Endothelial cell (in vitro differentiated cells): ENCODE data around the gene KCNIP4. TPM values are rescaled to one million over a fixed set of nuclear protein-coding genes. Genes with fewer than 3 reads are reported as not detected.

Experiments
- DNase-seq: peaks from one replicate; pipeline ENCODE4 v3.0.0; 2021; ENCODE audit warnings: low spot score
- H3K27ac Mint-ChIP-seq: one replicate; pipeline ENCODE4 v1.8.0; 2021; ENCODE audit warnings: mixed read lengths, inconsistent platforms; ENCODE audit not compliant: unreplicated experiment
- H3K27me3 Mint-ChIP-seq: one replicate; pipeline ENCODE4 v1.8.0; 2021; ENCODE audit warnings: mild to moderate bottlenecking, moderate library complexity, mixed read lengths, inconsistent platforms; ENCODE audit not compliant: unreplicated experiment
- H3K36me3 Mint-ChIP-seq: one replicate; pipeline ENCODE4 v1.8.0; 2021; ENCODE audit warnings: mild to moderate bottlenecking, low read depth, mixed read lengths, inconsistent platforms; ENCODE audit not compliant: unreplicated experiment
- H3K4me1 Mint-ChIP-seq: one replicate; pipeline ENCODE4 v1.8.0; 2021; ENCODE audit warnings: mild to moderate bottlenecking, mixed read lengths, inconsistent platforms; ENCODE audit not compliant: unreplicated experiment
- H3K4me3 Mint-ChIP-seq: one replicate; pipeline ENCODE4 v1.8.0; 2021; ENCODE audit warnings: mild to moderate bottlenecking, mixed read lengths, inconsistent platforms; ENCODE audit not compliant: unreplicated experiment
- H3K9me3 Mint-ChIP-seq: one replicate; pipeline ENCODE4 v1.8.0; 2021; ENCODE audit warnings: mixed read lengths, inconsistent platforms; ENCODE audit not compliant: unreplicated experiment
- CTCF ChIP-seq: fragments of 200-600 bp; sonication (generic); IDR thresholded peaks from one replicate; pipeline ENCODE4 v1.5.0; 2021; ENCODE audit warnings: antibody characterized with exemption; ENCODE audit not compliant: unreplicated experiment
- total RNA-seq: library from RNA; stranded (reverse); fragmentation: NEBNext Ultra II Directional; extraction: Animal tissue kit (Norgen Biotek cat#: 25700); gene quantifications from one replicate; pipeline ENCODE4 v1.2.1, GENCODE V29; 2021; ENCODE audit not compliant: unreplicated experiment

Gene KCNIP4
- total RNA-seq, 1 donor from 2014 or later: 0.31 TPM

- DNase-seq: no peak
- Mint-ChIP-seq H3K36me3 (no peaks in the 10 kb centered on the region), H3K27ac (no peak overlapping the region), H3K9me3 (no peaks in the 10 kb centered on the region), H3K27me3 (no peaks in the 10 kb centered on the region), H3K4me3 (no peak overlapping the region), H3K4me1 (no peaks in the 10 kb centered on the region)
- TF ChIP-seq CTCF: no peak
These were observed 195.3 kb downstream of the KCNIP4 start for GRCh38 chr4:21753084-21753760.

GRCh38 chr4:21752616-21753015, 196.0 kb downstream of the KCNIP4 start:
- no peak overlapping the region for H3K27ac Mint-ChIP-seq
- no peaks in the 10 kb centered on the region for H3K9me3 Mint-ChIP-seq
- TF ChIP-seq CTCF: no peak
- no peak for DNase-seq
- H3K27me3 Mint-ChIP-seq: no peaks in the 10 kb centered on the region
- H3K36me3 Mint-ChIP-seq: no peaks in the 10 kb centered on the region
- H3K4me1 Mint-ChIP-seq: no peaks in the 10 kb centered on the region
- H3K4me3 Mint-ChIP-seq: no peak overlapping the region

GRCh38 chr4:21749924-21750323, 198.6 kb downstream of the KCNIP4 start:
- DNase-seq: no peak
- no peak for TF ChIP-seq CTCF
- H3K27ac Mint-ChIP-seq: no peak overlapping the region
- H3K36me3 Mint-ChIP-seq: no peaks in the 10 kb centered on the region
- H3K4me1 Mint-ChIP-seq: no peaks in the 10 kb centered on the region
- no peak overlapping the region for H3K4me3 Mint-ChIP-seq
- no peaks in the 10 kb centered on the region for H3K27me3 Mint-ChIP-seq
- no peaks in the 10 kb centered on the region for H3K9me3 Mint-ChIP-seq

GRCh38 chr4:21749412-21749811, 199.2 kb downstream of the KCNIP4 start:
- Mint-ChIP-seq H3K27ac (no peak overlapping the region), H3K27me3 (no peaks in the 10 kb centered on the region), H3K4me3 (no peak overlapping the region), H3K9me3 (no peaks in the 10 kb centered on the region), H3K4me1 (no peaks in the 10 kb centered on the region), H3K36me3 (no peaks in the 10 kb centered on the region)
- DNase-seq: no peak
- no peak for TF ChIP-seq CTCF

- H3K27me3 Mint-ChIP-seq: no peaks in the 10 kb centered on the region
- H3K36me3 Mint-ChIP-seq: no peaks in the 10 kb centered on the region
- no peaks in the 10 kb centered on the region for H3K9me3 Mint-ChIP-seq
- no peak for TF ChIP-seq CTCF
- no peak overlapping the region for H3K27ac Mint-ChIP-seq
- no peaks in the 10 kb centered on the region for H3K4me1 Mint-ChIP-seq
- no peak for DNase-seq
- H3K4me3 Mint-ChIP-seq: no peak overlapping the region
These were observed 204.5 kb downstream of the KCNIP4 start for GRCh38 chr4:21744046-21744445.
